GM12891 (cell line): Measurements from ENCODE around the gene CDYL2.

Experiments
- POLR2A ChIP-seq: IDR thresholded peaks from 2 replicates; pipeline ENCODE4 v1.6.1; 2011; ENCODE audit warnings: low read depth, low read length, control low read depth
- SPI1 ChIP-seq: IDR thresholded peaks from 2 replicates; pipeline ENCODE4 v1.6.1; 2011; ENCODE audit warnings: low read depth, low read length, control low read depth
- TAF1 ChIP-seq: IDR thresholded peaks from 2 replicates; pipeline ENCODE4 v1.6.1; 2011; ENCODE audit warnings: low read depth, low read length, control low read depth

GRCh38 chr16:80602894-80603293 lies 201.5 kb downstream of the CDYL2 start:
- TF ChIP-seq SPI1 (no peak), POLR2A (no peak), TAF1 (no peak)
